ENCODE results near the gene ACVR1.
"Not testable (repeated sequence)": the region's sequence is repeated elsewhere in the genome, so short reads cannot be mapped to it uniquely, and the experiment has no call there.

Gene ACVR1

GRCh38 chr2:157894694-157895435 lies 18.7 kb upstream of the ACVR1 start:
- DNase-seq (ENCODE audit: low read depth in 2 of 2, low spot score in 1 of 2), result no peak

- DNase-seq (ENCODE audit: low read depth in 2 of 2, low spot score in 1 of 2), result no peak
Measured at GRCh38 chr2:157893611-157894010, 17.5 kb upstream of the ACVR1 start.

GRCh38 chr2:157891643-157892041 lies 15.5 kb upstream of the ACVR1 start:
- DNase-seq (ENCODE audit: low read depth in 2 of 2, low spot score in 1 of 2), result no peak

- no peak for DNase-seq (ENCODE audit: low read depth in 2 of 2, low spot score in 1 of 2)
Measured at GRCh38 chr2:157890969-157891642, 15.0 kb upstream of the ACVR1 start.

GRCh38 chr2:157887946-157888345 lies 11.8 kb upstream of the ACVR1 start:
- DNase-seq (ENCODE audit: low read depth in 2 of 2, low spot score in 1 of 2), result no peak

GRCh38 chr2:157884533-157884932 lies 8.4 kb upstream of the ACVR1 start:
- DNase-seq (ENCODE audit: low read depth in 2 of 2, low spot score in 1 of 2), result not testable (repeated sequence)

- DNase-seq (ENCODE audit: low read depth in 2 of 2, low spot score in 1 of 2), result no peak
Measured at GRCh38 chr2:157880927-157881326, 4.8 kb upstream of the ACVR1 start.

- no peak for DNase-seq (ENCODE audit: low read depth in 2 of 2, low spot score in 1 of 2)
Measured at GRCh38 chr2:157877761-157878400, 1.8 kb upstream of the ACVR1 start.

GRCh38 chr2:157876786-157877138 lies 632 bp upstream of the ACVR1 start:
- no peak for DNase-seq (ENCODE audit: low read depth in 2 of 2, low spot score in 1 of 2)

- DNase-seq (ENCODE audit: low read depth in 2 of 2, low spot score in 1 of 2), result peak in 1 of 2 donors; percentile 8
Measured at GRCh38 chr2:157875641-157876065, 477 bp downstream of the ACVR1 start.

- DNase-seq (ENCODE audit: low read depth in 2 of 2, low spot score in 1 of 2), result no peak
Measured at GRCh38 chr2:157874997-157875640, 1.0 kb downstream of the ACVR1 start.

GRCh38 chr2:157874348-157874747 lies 1.8 kb downstream of the ACVR1 start:
- no peak for DNase-seq (ENCODE audit: low read depth in 2 of 2, low spot score in 1 of 2)

- no peak for DNase-seq (ENCODE audit: low read depth in 2 of 2, low spot score in 1 of 2)
Measured at GRCh38 chr2:157872791-157873190, 3.3 kb downstream of the ACVR1 start.

- DNase-seq (ENCODE audit: low read depth in 2 of 2, low spot score in 1 of 2), result no peak
Measured at GRCh38 chr2:157871415-157871814, 4.7 kb downstream of the ACVR1 start.

GRCh38 chr2:157868993-157869392 lies 7.1 kb downstream of the ACVR1 start:
- DNase-seq (ENCODE audit: low read depth in 2 of 2, low spot score in 1 of 2), result no peak

- no peak for DNase-seq (ENCODE audit: low read depth in 2 of 2, low spot score in 1 of 2)
Measured at GRCh38 chr2:157867703-157868102, 8.4 kb downstream of the ACVR1 start.

- DNase-seq (ENCODE audit: low read depth in 2 of 2, low spot score in 1 of 2), result no peak
Measured at GRCh38 chr2:157866666-157867642, 9.2 kb downstream of the ACVR1 start.

GRCh38 chr2:157866202-157866601 lies 9.9 kb downstream of the ACVR1 start:
- no peak for DNase-seq (ENCODE audit: low read depth in 2 of 2, low spot score in 1 of 2)

GRCh38 chr2:157864857-157865430 lies 11.2 kb downstream of the ACVR1 start:
- no peak for DNase-seq (ENCODE audit: low read depth in 2 of 2, low spot score in 1 of 2)

- DNase-seq (ENCODE audit: low read depth in 2 of 2, low spot score in 1 of 2), result no peak
Measured at GRCh38 chr2:157858846-157859245, 17.3 kb downstream of the ACVR1 start.

All from stimulated activated CD8-positive, alpha-beta memory T cell treated with anti-CD3 and anti-CD28 coated beads, Interleukin-4, amount 100 ng/mL, for 4 hours (primary cell).